ENCODE measurements around the gene NPTN.

NPTN gene

DNA sequence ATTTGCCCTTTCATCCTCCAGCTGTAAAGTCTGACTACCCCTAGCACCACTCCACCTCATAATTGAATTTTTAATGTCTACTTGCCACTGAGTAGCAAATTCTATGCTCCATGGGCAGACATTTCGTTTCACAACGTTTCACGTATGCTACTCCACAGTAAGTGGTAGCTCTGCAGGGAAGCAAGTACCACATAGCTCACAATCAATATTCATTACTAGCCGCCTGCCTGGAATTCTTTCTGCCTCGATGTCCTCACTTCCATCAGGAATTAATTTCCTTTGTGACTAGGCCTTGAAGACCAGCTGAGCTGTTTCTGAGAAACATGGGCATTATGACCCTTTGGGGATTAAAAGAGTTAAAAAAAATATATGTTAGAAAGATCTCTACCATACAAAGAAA lies 15.3 kb downstream of the NPTN start:
- ChIA-PET CTCF (interaction anchor here (0.7 to 11.9 kb wide), 4 partner anchors 12 to 82 kb away, joined by 3 to 182 read pairs (median 49); partner anchors contain the start of gene NPTN), POLR2A (no interaction called here)
- TF ChIP-seq, protein P1, sequence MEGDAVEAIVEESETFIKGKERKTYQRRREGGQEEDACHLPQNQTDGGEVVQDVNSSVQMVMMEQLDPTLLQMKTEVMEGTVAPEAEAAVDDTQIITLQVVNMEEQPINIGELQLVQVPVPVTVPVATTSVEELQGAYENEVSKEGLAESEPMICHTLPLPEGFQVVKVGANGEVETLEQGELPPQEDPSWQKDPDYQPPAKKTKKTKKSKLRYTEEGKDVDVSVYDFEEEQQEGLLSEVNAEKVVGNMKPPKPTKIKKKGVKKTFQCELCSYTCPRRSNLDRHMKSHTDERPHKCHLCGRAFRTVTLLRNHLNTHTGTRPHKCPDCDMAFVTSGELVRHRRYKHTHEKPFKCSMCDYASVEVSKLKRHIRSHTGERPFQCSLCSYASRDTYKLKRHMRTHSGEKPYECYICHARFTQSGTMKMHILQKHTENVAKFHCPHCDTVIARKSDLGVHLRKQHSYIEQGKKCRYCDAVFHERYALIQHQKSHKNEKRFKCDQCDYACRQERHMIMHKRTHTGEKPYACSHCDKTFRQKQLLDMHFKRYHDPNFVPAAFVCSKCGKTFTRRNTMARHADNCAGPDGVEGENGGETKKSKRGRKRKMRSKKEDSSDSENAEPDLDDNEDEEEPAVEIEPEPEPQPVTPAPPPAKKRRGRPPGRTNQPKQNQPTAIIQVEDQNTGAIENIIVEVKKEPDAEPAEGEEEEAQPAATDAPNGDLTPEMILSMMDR (IDR thresholded peaks at IDR 0.05; ENCODE audit: control extremely low read depth, extremely low read depth, low read depth, missing control alignments): no peak
- no peak for DNase-seq (ENCODE audit: extremely low spot score)

DNA sequence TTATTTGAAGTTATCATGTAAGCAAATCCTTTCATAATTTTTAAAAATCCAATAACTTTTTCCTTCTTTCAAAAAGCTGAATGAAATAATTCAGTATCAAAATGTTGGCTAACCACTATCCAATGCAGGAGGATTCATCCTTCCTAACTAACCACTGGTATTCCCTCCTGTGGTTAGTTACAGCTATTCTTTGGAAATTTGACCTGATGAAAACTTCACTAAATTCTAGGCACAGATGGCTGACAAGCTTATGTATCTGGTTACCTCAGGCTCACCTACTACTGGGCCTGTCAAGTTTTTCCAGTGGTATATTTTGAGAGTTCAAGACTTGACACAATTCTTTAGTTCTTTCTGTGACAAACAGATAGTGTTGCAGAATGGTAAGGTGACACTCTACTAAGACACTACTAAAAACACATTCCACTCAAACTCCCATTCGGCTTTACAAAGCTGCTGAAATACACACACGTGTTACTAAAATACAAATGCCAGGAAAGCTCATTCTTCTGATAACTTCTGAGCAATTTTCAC lies 15.8 kb downstream of the NPTN start:
- ChIA-PET CTCF (interaction anchor here (0.7 to 11.9 kb wide), 4 partner anchors 11 to 83 kb away, joined by 3 to 182 read pairs (median 49); partner anchors contain the start of gene NPTN), POLR2A (no interaction called here)
- DNase-seq (ENCODE audit: extremely low spot score): no peak
- TF ChIP-seq, protein P1 (IDR thresholded peaks at IDR 0.05; ENCODE audit: control extremely low read depth, extremely low read depth, low read depth, missing control alignments): no peak

DNA sequence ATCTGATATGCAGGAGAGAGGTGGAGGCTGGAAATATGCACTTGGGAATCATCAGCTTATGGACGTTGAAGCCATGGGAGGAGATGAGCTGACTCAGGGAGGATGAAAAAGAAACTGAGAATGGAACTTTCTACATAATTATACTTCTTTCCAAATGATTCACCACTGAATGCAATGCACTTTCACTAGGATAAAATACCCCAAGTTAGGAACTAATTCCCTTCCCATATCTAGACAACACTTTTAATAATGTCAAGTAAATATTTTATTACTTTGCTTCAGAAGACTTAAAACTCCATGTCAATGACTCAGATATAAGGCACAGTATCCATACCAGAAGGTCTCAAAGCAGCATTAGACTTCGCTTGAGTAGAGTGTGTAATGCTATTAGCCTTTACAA lies 24.2 kb downstream of the NPTN start:
- DNase-seq (ENCODE audit: extremely low spot score): peak; percentile 28
- ChIA-PET CTCF (interaction anchor here (0.9 to 11.0 kb wide), 5 partner anchors 10 to 76 kb away, joined by 3 to 131 read pairs (median 7); partner anchors contain the start of gene NPTN), POLR2A (no interaction called here)
- TF ChIP-seq, protein P1 (IDR thresholded peaks at IDR 0.05; ENCODE audit: control extremely low read depth, extremely low read depth, low read depth, missing control alignments): no peak

DNA sequence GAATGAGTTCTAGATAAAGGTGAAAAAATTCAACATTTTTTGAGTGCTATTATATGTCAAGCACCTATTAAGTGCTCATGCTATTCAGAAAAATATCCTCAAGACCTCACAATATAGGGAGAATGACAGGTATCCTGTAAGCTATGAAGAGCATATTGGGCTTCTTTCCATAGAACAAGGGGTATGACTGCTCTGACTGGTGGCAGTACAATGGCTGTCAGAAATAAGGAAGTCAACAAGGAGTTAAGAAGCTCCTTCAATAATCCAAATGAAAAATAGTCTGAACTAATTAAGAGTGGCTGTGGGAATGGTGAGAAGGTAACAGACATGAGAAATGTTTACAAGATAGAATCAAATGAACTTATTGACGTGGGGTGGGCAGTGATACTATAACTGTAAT lies 24.7 kb downstream of the NPTN start:
- DNase-seq (ENCODE audit: extremely low spot score): no peak
- TF ChIP-seq, protein P1 (IDR thresholded peaks at IDR 0.05; ENCODE audit: control extremely low read depth, extremely low read depth, low read depth, missing control alignments): no peak
- ChIA-PET POLR2A (no interaction called here), CTCF (interaction anchor here (0.9 to 11.0 kb wide), 5 partner anchors 10 to 76 kb away, joined by 3 to 131 read pairs (median 7); partner anchors contain the start of gene NPTN)

DNA sequence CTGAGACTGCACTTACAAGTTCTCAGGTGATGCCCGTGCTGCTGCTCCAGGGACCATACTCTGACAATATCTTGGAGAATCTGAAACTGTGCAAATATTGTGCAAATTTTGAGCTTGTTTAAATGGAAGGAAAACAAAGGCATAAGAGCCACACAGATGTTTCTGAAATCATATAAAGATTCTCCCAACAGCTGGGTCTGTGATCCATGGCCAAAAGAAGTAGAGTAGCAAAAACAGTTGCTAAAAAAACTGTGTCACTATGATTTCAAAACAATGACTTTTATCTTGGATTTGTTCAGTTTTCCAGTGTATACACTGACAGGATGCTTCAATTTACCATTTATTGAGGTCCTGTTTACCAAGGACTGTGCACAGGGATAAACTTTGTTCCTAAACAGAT lies 25.3 kb downstream of the NPTN start:
- DNase-seq (ENCODE audit: extremely low spot score): no peak
- TF ChIP-seq, protein P1 (IDR thresholded peaks at IDR 0.05; ENCODE audit: control extremely low read depth, extremely low read depth, low read depth, missing control alignments): no peak
- CTCF ChIA-PET: interaction anchor here (0.8 to 11.0 kb wide), 8 partner anchors 11 to 48 kb away, joined by 3 to 131 read pairs (median 4); partner anchors contain the start of gene NPTN
- POLR2A ChIA-PET: interaction anchor here (0.7 kb wide), 1 partner anchor 933 kb away, joined by 4 read pairs; the partner anchor contains the start of gene ARID3B

DNA sequence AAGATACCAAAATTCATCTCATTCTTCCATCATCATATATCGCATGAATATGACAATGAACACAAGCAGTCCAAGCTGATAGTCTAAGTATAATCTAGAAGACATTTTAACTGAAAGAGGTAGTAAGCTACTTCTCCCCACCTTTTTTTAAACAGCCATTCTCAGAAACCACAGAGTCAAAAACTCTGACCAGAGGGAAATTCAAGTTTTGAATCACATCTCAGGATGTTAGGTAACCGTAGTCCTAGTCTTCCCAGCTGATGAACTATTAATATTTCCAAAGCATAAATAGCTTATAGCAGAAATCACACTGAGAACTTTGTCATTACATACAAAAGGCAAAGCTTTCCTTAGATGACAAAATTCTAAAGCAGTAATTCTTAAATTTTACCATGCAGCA lies 25.8 kb downstream of the NPTN start:
- peak; percentile 18 for DNase-seq (ENCODE audit: extremely low spot score)
- POLR2A ChIA-PET: interaction anchor here (0.7 kb wide), 1 partner anchor 934 kb away, joined by 4 read pairs; the partner anchor contains the start of gene ARID3B
- TF ChIP-seq, protein P1 (IDR thresholded peaks at IDR 0.05; ENCODE audit: control extremely low read depth, extremely low read depth, low read depth, missing control alignments): no peak
- CTCF ChIA-PET: interaction anchor here (0.8 to 11.0 kb wide), 10 partner anchors 10 to 97 kb away, joined by 3 to 131 read pairs (median 4); partner anchors contain the start of gene NPTN
